OCI-LY3 (cell line): ENCODE measurements around the gene SNURF.

Source experiments
- EZH2phosphoT487 ChIP-seq: fragments of 200-600 bp; shearing (Covaris generic); IDR thresholded peaks from 2 replicates; pipeline ENCODE4 v1.6.1; 2018; ENCODE audit warnings: antibody characterized with exemption, mixed run types, low read depth
- TF ChIP-seq, protein P1 (sequence below): fragments of 200-600, 300-600 bp; sonication (generic); IDR thresholded peaks from 2 replicates; pipeline ENCODE4 v1.5.1; 2014; ENCODE audit warnings: antibody characterized with exemption, low read length, low read depth

DNA sequence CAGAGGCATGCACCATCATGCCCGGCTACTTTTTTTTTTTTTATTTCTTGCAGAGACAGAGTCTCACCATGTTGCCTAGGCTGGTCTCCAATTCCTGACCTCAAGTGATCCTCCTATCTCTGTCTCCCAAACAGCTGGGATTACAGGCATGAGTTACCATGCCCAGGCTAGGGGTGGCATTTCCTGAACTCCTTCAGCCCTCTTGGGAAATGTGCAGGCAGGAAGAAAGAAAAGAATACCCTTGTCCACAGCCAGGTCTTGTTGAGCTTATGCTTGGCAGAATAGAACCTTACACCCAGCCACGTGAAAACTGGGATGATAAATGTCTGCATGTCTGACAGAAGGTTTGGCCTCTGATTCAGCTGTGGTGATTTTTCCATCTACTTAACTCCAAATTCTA is 30.2 kb upstream of the SNURF start:
- TF ChIP-seq, protein P1, sequence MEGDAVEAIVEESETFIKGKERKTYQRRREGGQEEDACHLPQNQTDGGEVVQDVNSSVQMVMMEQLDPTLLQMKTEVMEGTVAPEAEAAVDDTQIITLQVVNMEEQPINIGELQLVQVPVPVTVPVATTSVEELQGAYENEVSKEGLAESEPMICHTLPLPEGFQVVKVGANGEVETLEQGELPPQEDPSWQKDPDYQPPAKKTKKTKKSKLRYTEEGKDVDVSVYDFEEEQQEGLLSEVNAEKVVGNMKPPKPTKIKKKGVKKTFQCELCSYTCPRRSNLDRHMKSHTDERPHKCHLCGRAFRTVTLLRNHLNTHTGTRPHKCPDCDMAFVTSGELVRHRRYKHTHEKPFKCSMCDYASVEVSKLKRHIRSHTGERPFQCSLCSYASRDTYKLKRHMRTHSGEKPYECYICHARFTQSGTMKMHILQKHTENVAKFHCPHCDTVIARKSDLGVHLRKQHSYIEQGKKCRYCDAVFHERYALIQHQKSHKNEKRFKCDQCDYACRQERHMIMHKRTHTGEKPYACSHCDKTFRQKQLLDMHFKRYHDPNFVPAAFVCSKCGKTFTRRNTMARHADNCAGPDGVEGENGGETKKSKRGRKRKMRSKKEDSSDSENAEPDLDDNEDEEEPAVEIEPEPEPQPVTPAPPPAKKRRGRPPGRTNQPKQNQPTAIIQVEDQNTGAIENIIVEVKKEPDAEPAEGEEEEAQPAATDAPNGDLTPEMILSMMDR: no peak
- TF ChIP-seq EZH2phosphoT487: no peak
